Thoracic aorta (tissue), 2 donors: ENCODE measurements around the gene KCNQ2. TPM values are rescaled to one million over a fixed set of nuclear protein-coding genes. Genes with fewer than 3 reads are reported as not detected.

Experiments
- ATAC-seq: fragments of 150-250 bp; one replicate; pipeline ENCODE4 v1.8.0; 2017; ENCODE audit warnings: low read depth; ENCODE audit not compliant: insufficient number of reproducible peaks, low FRiP score
- DNase-seq: peaks from one replicate; pipeline ENCODE4 v3.0.0-alpha.2; 2020; ENCODE audit warnings: low spot score
- H3K27ac ChIP-seq, 2 donors: fragments of 200-600 bp; sonication (generic); 1 replicate in 1 of 2; 2 replicates in 1 of 2; pipeline ENCODE4 v1.5.1; 2016; ENCODE audit warnings: mild to moderate bottlenecking in 2 of 2, moderate library complexity in 2 of 2
- H3K27me3 ChIP-seq: fragments of 200-600 bp; sonication (generic); replicated peaks from 2 replicates; pipeline ENCODE4 v1.6.0; 2016; ENCODE audit warnings: mild to moderate bottlenecking; ENCODE audit not compliant: insufficient read depth
- H3K36me3 ChIP-seq: fragments of 200-600 bp; sonication (generic); one replicate; pipeline ENCODE4 v1.5.1; 2016
- H3K4me1 ChIP-seq, 2 donors: fragments of 200-600 bp; sonication (generic); 1 replicate in 1 of 2; 2 replicates in 1 of 2; pipeline versions ENCODE4 v1.5.1 to v1.6.0; 2016; ENCODE audit warnings: low read depth in 2 of 2, mild to moderate bottlenecking in 1 of 2; ENCODE audit not compliant: control insufficient read depth in 1 of 2
- H3K4me3 ChIP-seq: fragments of 200-600 bp; sonication (generic); 2 replicates; pipeline ENCODE4 v1.5.1; 2016; ENCODE audit warnings: mild to moderate bottlenecking
- H3K9me3 ChIP-seq: fragments of 200-600 bp; sonication (generic); 2 replicates; pipeline ENCODE4 v1.5.1; 2016
- total RNA-seq, 2 donors: library from RNA; depleted of rRNA; stranded (reverse); fragments of >200 nt; gene quantifications; one replicate each; pipeline versions ENCODE4 v1.1.0 to v1.2.3, GENCODE V29; 2016
- TF ChIP-seq, protein P1 (sequence below): fragments of 200-600 bp; sonication (generic); IDR thresholded peaks from one replicate; pipeline ENCODE4 v1.5.1; 2019; ENCODE audit warnings: antibody characterized with exemption

The KCNQ2 gene
- total RNA-seq, 2 donors from 2014 or later: not detected

DNA sequence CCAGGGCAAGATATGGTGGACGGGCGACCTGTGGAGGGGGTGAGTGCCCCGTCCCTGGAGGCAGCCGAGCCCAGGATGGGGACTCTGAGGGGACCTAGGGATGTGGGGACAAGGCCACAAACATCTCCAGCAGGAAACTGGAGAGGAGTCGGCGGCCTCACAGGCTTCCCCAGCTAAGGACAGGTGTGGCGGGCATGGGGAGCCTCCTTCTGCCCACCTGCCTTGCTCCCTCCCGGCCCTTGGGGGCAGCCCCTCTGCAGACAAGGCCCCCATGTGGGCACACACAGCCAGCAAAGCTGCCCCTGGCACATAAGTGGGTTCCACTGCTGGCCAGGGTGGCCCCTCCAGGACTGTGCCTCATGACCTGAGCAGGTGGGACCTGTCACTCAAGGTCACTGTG is 115.9 kb downstream of the KCNQ2 start:
- Histone ChIP-seq H3K4me3 (no peak overlapping the region), H3K27me3 (no peaks in the 10 kb centered on the region), H3K4me1 (no peaks in the 10 kb centered on the region), H3K27ac (no peak overlapping the region), H3K36me3 (no peaks in the 10 kb centered on the region), H3K9me3 (no peaks in the 10 kb centered on the region)
- no peak for ATAC-seq
- DNase-seq: no peak
- TF ChIP-seq, protein P1, sequence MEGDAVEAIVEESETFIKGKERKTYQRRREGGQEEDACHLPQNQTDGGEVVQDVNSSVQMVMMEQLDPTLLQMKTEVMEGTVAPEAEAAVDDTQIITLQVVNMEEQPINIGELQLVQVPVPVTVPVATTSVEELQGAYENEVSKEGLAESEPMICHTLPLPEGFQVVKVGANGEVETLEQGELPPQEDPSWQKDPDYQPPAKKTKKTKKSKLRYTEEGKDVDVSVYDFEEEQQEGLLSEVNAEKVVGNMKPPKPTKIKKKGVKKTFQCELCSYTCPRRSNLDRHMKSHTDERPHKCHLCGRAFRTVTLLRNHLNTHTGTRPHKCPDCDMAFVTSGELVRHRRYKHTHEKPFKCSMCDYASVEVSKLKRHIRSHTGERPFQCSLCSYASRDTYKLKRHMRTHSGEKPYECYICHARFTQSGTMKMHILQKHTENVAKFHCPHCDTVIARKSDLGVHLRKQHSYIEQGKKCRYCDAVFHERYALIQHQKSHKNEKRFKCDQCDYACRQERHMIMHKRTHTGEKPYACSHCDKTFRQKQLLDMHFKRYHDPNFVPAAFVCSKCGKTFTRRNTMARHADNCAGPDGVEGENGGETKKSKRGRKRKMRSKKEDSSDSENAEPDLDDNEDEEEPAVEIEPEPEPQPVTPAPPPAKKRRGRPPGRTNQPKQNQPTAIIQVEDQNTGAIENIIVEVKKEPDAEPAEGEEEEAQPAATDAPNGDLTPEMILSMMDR: no peak

DNA sequence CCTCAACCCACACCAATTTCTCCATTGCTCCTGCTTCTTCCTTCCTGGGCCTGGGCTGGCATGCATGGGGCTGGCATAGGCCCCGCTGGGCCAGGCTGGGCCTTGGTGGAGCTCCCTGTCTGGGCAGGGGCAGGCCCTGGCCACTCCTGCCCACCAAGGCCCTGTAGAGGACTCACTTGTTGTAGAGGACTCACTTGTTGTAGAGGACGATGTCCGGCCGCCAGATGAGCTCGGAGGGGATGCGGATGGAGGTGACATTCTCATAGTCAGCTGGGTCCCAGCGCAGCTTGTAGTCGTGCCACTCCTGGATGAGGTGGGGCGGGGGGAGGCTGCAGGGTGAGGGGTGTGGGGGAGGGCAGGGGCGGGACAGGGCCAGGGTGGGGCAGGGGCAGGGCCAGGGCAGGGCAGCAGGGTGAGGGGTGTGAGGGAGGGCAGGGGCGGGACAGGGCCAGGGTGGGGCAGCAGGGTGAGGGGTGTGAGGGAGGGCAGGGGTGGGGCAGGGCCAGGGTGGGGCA is 116.6 kb downstream of the KCNQ2 start:
- Histone ChIP-seq H3K4me1 (no peaks in the 10 kb centered on the region), H3K27ac (no peak overlapping the region), H3K27me3 (no peaks in the 10 kb centered on the region), H3K4me3 (no peak overlapping the region), H3K36me3 (no peaks in the 10 kb centered on the region), H3K9me3 (no peaks in the 10 kb centered on the region)
- no peak for DNase-seq
- no peak for ATAC-seq
- TF ChIP-seq, protein P1: no peak

DNA sequence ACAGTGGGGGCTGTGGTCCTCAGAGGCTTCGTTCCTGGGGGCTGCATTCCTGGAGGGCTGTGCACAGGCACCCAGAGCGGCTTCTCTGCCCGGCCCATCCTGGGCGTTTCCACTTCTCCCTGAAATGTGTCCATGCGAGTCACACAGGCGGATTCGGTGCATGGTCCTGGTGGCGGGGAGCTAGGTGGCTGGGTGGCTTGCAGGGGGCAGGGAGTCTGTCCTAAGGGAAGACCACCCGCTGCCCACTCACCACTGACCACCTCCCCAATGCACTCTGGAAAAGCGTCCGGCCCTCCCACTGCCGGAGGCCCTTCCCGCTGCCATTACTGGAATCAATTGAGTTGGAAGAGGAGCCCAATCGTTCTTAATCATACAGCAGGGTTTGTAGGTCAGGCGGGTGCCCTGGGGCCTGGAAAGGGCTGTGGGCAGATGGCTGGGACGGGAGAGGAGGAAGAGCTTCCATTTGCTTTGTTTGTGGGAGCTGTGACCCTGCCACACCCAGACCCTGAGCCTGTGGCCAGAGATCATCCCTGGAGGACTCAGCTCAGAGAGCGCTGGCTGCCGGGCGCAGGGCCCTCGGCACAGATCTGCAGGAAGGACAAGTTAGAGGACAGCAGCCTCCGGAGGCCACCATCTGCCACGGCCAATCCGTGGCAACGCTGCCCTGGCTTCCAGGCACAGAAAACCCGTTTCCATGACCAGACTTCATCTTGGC is 117.7 kb downstream of the KCNQ2 start:
- Histone ChIP-seq H3K4me3 (no peak overlapping the region), H3K27me3 (no peaks in the 10 kb centered on the region), H3K36me3 (no peaks in the 10 kb centered on the region), H3K4me1 (no peaks in the 10 kb centered on the region), H3K9me3 (no peaks in the 10 kb centered on the region), H3K27ac (no peak overlapping the region)
- DNase-seq (no peak), ATAC-seq (no peak)
- TF ChIP-seq, protein P1: no peak

DNA sequence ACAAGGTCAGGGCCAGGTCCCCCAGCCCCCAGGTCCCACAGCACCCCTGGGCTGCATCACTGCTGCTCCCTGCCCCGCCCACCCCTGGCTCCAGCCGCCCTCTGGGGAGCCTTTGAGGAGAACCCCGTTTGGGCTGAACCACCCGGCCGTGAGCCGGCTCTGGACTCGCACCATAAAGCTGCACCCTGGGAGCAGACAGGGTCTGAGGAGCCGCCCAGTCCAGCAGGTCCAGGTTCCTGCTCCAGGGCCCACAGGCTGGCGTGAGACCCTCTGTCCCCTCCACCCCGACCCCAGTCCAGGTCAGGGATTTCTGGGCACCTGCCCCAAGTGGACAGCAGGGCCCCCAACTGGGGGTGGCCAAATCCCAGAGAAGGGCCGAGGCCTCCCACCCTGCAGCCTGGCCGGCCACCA is 119.6 kb downstream of the KCNQ2 start:
- ATAC-seq (no peak), DNase-seq (no peak)
- no peaks in the 10 kb centered on the region for H3K27me3 ChIP-seq
- TF ChIP-seq, protein P1: no peak
- no peaks in the 10 kb centered on the region for H3K9me3 ChIP-seq
- no peak overlapping the region for H3K27ac ChIP-seq
- no peaks in the 10 kb centered on the region for H3K4me1 ChIP-seq
- no peaks in the 10 kb centered on the region for H3K36me3 ChIP-seq
- H3K4me3 ChIP-seq: no peak overlapping the region

DNA sequence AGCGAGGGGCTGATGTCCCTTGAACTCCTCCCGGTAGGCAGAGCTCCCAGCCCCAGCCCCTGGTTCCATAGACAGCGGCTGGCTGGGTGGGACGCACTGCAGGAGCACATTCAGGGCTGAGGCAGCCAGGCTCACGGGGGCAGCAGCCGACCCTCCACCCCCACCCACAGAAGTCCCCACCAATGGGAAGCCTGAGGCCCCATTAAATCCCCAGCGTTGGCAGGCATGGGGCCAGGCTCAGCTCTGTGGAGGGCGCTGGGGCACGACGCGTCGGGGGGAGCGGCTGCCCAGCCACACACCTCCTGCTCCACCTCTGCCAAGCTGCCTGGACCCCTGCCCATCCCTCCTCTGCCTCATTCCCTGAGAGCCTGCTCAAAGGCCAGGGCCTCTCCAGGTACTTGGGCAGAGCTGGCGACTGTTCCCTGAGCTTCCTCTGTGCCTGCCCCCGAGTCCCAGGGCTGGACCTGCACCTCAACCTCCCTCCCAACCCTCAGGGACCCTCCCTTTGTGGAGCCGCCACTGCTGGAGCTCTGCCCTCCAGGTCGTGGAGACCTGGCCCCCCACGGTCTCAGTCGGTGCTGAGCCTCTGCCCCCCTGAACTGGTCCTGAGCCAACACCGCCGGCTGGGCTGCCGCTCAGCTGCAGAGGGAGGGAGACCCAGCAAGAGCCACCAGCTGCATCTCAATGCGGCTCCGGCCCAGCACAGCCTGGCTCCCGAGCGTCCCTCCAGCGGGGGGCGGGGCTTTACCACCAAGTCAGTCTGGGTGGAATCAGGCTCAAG is 120.5 kb downstream of the KCNQ2 start:
- no peaks in the 10 kb centered on the region for H3K27me3 ChIP-seq
- no peak for ATAC-seq
- TF ChIP-seq, protein P1: no peak
- H3K36me3 ChIP-seq: no peaks in the 10 kb centered on the region
- DNase-seq: no peak
- H3K4me1 ChIP-seq: no peaks in the 10 kb centered on the region
- no peaks in the 10 kb centered on the region for H3K9me3 ChIP-seq
- no peak overlapping the region for H3K4me3 ChIP-seq
- H3K27ac ChIP-seq: no peak overlapping the region
